HG02943 (cell line): Measurements from ENCODE around the gene E2F7.

ENCODE experiments used
- ATAC-seq: cut with Tn5 transposase; IDR thresholded peaks from one replicate; pipeline ENCODE4 v1.9.1; 2021; ENCODE audit warnings: mild to moderate bottlenecking, low read depth, moderate library complexity; ENCODE audit not compliant: unreplicated experiment

Gene E2F7

GRCh38 chr12:77023501-77023900, 41.9 kb downstream of the E2F7 start:
- ATAC-seq, result no peak

- no peak for ATAC-seq
Observed at GRCh38 chr12:77019920-77020319, 45.4 kb downstream of the E2F7 start.

DNA sequence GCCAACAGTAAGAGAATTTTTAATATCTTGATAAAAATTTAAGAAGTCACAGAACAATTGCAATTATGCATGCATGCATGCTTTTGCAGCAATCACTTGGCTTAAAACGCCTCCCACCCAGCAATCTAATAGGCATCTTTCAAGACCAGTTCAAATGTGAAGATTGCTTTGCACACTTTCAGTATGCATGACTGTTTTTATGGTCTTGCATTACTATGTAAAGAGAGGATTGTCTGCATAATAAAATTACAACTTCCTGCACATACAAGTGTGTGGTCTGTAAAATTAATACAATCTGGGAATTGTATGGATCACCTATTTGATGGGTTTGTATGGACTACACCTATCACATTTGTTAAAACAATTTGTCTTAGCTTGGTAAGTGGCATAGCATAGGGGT, 48.8 kb downstream of the E2F7 start:
- no peak for ATAC-seq

DNA sequence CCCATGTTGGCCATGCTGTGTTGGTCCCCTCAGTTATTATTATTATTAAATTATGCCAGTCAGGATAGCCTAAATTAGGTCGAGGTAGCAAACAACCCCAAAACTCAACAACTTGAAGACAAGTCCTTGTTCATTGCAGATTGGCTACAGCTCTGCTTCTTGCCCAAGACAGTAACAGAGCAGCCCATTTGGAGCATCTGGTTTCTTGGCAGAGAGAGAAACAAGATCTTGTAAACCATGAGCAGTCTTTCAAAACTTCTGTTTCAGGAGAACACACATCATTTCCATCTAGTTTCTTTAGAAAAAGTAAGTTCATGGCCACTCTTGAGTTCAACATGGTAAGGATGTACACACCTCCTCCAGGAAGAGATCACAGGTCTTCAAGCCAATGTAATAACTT, 52.3 kb downstream of the E2F7 start:
- no peak for ATAC-seq

DNA sequence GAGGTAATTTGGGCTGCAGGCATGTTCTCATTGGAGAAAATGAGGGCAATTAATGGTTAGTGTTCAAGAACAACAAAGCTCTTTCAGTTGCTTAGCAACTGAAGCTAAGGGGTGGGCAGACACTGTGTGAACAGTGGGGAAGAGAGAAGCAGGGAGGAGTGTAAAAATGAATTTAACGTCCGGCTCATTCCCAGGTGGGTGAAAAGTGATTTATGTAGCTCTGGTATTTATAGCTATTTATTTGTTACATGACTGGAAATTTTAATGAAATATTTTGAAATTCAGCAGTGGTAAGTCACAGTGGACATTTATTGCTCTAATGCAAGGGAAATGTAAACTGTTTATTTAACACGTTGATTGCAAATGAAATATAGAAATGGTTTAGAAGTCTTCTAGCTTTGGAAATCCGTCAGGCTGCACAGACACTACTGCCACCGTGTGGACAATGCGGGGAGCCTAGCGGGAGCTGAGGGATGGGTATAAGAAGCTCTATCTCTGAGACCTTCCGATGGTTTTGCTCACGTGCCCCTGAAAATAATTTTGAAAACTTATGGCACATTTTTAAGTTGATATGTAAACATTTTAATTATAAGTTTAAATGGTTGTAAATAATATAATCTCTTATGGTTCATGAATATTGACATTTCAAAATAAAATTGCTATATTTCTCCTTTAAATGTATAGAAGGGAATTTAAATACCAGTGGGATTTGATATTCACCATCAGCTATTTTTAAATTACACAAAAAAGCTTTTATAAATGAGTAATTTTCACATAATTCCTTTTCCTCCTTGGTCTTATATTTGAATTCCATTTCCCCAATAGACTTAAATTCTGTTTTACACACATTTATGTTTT, 54.4 kb downstream of the E2F7 start:
- peak; percentile 81 for ATAC-seq

GRCh38 chr12:77007476-77007875, 57.9 kb downstream of the E2F7 start:
- no peak for ATAC-seq

DNA sequence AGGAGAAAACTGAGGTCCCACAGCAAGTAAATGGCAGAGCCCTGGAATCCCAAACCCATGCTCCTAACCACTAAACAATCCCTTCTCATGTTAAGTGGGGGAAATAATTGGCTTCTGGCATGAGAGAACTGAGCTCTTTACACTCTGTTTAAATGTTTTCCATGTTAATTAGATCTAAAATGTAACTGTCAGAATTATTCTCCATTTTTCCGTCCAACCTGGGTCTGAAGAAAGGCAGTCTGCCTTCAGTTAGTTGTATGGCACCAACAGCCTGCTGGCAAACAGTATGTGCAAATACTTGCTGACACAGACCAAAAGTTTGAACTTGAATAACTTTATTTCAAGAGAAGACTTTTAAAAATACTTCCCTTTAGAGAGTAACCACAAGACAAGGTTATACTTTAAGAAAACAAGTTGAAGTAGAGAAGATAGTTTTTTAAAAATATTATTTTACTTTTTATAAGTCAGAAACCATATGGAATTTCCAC, 59.7 kb downstream of the E2F7 start:
- ATAC-seq, result no peak

DNA sequence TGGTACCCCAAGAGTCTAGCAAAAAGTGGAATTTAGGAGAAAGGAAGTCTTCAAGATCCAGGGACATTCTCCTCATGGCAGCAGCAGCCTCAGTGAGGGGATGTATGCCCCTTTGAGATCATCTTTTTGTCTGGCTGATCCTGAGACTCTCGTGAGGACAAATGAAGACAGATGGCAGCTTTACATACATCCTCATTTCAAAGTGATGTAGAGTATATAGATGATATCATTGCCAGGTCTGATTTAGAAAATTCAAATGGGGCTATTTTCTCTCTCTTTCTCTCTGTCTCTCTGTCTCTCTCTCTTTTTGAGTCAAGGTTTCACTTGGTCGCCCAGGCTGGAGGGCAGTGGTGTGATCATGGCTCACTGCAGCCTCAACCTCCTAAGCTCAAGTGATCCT, 61.5 kb downstream of the E2F7 start:
- ATAC-seq, result no peak

- ATAC-seq, result no peak
Observed at GRCh38 chr12:77003246-77003645, 62.1 kb downstream of the E2F7 start.

- no peak for ATAC-seq
Observed at GRCh38 chr12:77002382-77002781, 63.0 kb downstream of the E2F7 start.

DNA sequence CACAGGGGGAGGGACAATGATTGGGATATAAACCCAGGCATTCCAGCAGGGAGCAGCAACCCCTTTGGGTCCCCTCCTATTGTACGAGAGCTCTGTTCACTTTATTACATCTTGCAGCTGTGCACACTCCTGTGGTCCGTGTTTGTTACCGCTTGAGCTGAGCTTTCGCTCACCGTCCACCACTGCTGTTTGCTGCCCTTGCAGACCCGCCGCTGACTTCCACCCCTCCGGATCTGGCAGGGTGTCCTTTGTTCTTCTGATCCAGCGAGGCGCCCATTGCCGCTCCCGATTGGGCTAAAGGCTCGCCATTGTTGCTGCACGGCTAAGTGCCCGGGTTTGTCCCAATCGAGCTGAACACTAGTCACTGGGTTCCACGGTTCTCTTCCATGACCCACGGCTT, 64.1 kb downstream of the E2F7 start:
- no peak for ATAC-seq

DNA sequence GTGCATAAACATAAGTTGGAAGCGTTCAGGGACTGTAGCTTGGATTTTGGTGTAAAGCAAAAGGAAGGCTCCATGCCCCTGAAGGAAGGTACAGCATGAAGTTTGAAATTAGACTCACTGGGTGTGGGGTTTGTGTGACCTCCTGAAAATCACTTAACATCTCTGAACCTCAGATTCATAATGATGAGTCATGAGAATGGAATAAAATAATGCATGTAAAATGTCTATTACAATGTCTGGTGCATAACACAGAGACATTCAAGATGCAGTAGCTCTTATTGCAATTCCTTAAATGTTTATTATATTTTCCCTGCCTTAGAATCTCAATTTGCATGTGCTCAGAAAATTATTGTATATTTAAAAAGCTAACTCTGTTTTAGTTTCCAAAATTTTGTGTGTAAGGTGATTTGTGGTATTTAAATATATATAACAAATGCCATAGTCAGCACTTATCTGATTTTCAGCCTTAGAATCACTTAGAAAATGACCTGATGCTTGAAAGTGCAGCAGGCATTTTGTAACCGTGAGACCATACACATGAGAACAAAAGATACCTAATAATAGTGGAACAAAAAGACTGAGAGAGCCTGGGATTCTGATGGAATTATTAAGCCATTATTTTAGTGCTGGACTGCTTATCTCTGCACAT, 66.3 kb downstream of the E2F7 start:
- ATAC-seq, result no peak

DNA sequence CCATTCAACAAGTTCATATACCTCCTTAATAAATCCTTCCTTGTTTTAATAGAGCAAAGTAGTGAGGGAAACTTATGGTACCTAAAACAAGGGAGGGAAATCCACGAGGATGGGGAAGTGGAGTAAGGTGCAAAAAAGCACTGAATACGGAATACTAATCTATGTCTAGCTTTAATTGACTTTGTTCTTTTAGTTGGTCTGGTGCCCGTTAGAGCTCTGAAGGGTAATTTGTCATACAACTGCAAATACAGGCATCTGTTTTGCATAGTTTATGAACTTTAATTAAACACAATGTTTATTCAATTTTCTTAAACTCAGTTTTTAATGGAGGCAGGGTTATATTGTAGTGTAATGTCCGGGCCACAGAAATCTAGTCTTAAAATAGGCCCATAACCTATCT, 67.0 kb downstream of the E2F7 start:
- no peak for ATAC-seq

DNA sequence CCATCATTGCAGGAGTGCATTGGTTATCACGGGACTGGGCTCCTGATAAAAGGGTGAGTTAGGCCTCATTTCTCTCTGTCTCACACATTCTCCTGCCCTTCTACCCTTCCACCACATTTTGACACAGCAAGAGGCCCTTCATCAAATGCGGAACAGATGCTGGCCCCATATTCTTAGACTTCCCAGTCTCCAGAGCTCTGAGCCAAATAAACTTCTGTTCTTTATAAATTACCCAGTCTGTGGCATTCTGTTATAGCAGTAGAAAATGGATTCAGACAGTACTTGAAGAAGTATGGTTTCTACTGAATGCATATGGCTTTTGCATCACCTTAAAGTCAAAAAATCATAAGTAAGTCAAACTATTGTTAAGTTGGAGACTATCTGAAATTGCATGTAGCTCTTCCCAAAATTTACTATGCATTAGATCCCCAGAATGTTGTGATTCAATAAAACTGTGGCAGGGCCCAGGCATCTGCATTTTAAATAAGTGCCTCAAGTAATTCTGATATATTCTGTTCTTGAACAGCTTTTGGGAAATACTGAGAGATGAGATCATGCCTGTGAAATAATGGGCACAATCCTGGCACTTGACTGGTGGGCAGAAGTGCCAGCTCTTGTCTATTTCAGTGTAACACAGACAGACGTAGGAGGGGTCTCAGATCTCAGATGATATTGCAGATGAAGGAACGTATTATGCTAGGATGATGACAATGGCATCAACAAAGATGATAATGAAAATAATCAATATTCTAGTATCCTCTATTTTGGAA, 68.2 kb downstream of the E2F7 start:
- no peak for ATAC-seq

- no peak for ATAC-seq
Observed at GRCh38 chr12:76990716-76991115, 74.7 kb downstream of the E2F7 start.

DNA sequence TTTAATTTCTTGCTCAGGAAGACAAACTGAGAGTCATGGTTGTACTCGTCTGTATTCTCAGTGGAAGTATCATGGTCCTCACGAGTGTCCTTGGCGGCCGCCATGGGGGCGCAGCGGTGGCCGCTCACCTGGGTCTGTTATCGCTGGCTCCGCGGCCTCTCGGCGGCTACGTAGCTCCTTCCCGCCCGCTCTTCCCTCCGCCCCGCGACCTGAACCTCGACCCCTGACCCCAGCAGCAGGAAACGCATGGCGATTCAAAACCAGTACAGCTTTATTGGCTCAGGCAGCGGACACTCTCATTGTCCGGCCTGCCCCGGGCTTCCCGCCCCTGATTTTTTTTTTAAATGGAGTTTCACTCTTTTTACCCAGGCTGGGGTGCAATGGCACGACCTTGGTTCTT, 80.8 kb downstream of the E2F7 start:
- ATAC-seq, result no peak

GRCh38 chr12:76983420-76983819, 81.9 kb downstream of the E2F7 start:
- no peak for ATAC-seq

DNA sequence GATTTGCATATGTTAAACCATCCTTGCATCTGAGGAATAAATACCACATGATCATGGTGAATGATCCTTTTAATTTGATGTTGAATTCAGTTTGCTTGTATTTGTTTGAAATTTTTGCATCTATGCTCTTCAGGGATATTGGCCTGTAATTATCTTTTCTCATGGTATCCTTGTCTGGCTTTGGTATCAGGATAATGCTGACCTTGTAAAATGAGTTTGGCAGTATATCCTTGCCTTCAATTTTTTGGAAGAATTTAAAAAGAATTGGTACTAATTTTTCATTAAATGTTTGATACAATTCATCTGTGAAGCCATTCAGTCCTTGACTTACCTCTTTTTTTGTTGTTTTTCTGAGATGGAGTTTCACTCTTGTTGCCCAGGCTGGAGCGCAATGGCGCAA, 85.2 kb downstream of the E2F7 start:
- no peak for ATAC-seq

GRCh38 chr12:76976777-76977382, 88.5 kb downstream of the E2F7 start:
- no peak for ATAC-seq
